ENCODE data around the gene PARP12.

Gene PARP12

GRCh38 chr7:140048138-140048537 lies 14.6 kb downstream of the PARP12 start:
- TF ChIP-seq CTCF (IDR thresholded peaks at IDR 0.05; ENCODE audit: insufficient read depth, low read depth, low read length, missing control alignments): no peak
- no peak for DNase-seq (ENCODE audit: low read depth)
- no peak overlapping the region for H3K4me3 ChIP-seq (ENCODE audit: low read depth, low read length)

DNA sequence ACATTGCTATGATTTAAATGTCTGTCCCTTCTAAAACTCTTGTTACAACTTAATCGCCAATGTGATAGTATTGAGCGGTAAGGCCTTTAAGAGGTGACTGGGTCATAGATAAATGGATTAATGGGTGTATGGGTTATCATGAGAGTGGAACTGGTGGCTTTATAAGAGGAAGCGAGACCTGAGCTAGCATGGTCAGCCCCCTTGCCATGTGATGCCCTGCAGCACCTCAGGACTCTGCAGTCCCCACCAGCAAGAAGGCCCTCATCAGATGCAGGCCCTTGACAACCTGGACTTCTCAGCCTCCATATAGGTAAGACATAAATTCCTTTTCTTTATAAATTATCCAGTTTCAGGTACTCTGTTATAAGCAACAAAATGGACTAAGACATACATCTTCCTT lies 15.6 kb downstream of the PARP12 start:
- TF ChIP-seq CTCF (IDR thresholded peaks at IDR 0.05; ENCODE audit: insufficient read depth, low read depth, low read length, missing control alignments): no peak
- no peak for DNase-seq (ENCODE audit: low read depth)
- no peak overlapping the region for H3K4me3 ChIP-seq (ENCODE audit: low read depth, low read length)

DNA sequence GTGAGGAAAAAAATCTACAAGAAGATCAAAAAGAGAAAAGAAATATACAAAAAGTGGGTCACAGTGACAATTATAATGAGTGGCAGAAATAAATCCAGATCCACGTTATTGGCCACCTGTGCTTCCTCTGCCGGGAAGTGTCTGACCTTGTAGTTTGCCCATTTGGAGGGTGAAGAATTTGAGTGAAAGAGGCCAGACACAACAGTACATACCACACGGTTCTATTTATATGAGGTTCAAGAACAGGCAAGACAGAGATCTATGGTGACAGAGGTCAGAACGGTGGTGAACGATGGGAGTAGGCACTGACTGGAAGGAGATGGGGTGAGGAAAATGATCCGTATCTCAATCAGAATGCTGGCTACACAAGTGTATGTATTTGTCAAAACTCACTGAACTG lies 17.1 kb downstream of the PARP12 start:
- no peak overlapping the region for H3K4me3 ChIP-seq (ENCODE audit: low read depth, low read length)
- no peak for DNase-seq (ENCODE audit: low read depth)
- no peak for TF ChIP-seq CTCF (IDR thresholded peaks at IDR 0.05; ENCODE audit: insufficient read depth, low read depth, low read length, missing control alignments)

GRCh38 chr7:140044251-140044650 lies 18.5 kb downstream of the PARP12 start:
- DNase-seq (ENCODE audit: low read depth): no peak
- H3K4me3 ChIP-seq (ENCODE audit: low read depth, low read length): no peak overlapping the region
- TF ChIP-seq CTCF (IDR thresholded peaks at IDR 0.05; ENCODE audit: insufficient read depth, low read depth, low read length, missing control alignments): no peak

GRCh38 chr7:140042386-140042670 lies 20.4 kb downstream of the PARP12 start:
- DNase-seq (ENCODE audit: low read depth): no peak
- TF ChIP-seq CTCF (IDR thresholded peaks at IDR 0.05; ENCODE audit: insufficient read depth, low read depth, low read length, missing control alignments): no peak
- H3K4me3 ChIP-seq (ENCODE audit: low read depth, low read length): no peak overlapping the region

- H3K4me3 ChIP-seq (ENCODE audit: low read depth, low read length): no peak overlapping the region
- no peak for DNase-seq (ENCODE audit: low read depth)
- no peak for TF ChIP-seq CTCF (IDR thresholded peaks at IDR 0.05; ENCODE audit: insufficient read depth, low read depth, low read length, missing control alignments)
These were observed 20.9 kb downstream of the PARP12 start for GRCh38 chr7:140041659-140042385.

DNA sequence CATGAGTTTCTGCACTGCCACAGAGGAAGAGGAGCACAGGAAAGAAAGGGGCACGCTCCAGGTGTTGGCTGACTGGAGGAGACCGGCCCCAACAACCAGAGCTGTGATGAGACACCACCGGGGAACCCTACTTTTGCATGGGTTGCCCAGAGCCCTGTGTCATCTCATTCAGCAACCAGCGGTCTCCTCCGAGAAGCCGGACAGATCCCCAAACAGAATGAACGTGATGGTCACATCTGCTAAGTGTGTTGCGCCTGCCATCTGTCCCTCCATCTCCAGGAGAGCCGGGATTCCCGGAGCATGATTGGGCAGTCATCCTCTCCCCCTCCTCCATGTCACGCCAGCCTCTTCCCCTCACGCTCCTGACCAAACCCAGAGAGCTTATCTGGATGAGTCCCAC lies 22.9 kb downstream of the PARP12 start:
- DNase-seq (ENCODE audit: low read depth): no peak
- TF ChIP-seq CTCF (IDR thresholded peaks at IDR 0.05; ENCODE audit: insufficient read depth, low read depth, low read length, missing control alignments): no peak
- no peak overlapping the region for H3K4me3 ChIP-seq (ENCODE audit: low read depth, low read length)

Measured in GM12865 (cell line).